Measurements from ENCODE around the gene RNU2-63P.
"Not testable (repeated sequence)": the region's sequence is repeated elsewhere in the genome, so short reads cannot be mapped to it uniquely, and the experiment has no call there.

RNU2-63P gene

DNA sequence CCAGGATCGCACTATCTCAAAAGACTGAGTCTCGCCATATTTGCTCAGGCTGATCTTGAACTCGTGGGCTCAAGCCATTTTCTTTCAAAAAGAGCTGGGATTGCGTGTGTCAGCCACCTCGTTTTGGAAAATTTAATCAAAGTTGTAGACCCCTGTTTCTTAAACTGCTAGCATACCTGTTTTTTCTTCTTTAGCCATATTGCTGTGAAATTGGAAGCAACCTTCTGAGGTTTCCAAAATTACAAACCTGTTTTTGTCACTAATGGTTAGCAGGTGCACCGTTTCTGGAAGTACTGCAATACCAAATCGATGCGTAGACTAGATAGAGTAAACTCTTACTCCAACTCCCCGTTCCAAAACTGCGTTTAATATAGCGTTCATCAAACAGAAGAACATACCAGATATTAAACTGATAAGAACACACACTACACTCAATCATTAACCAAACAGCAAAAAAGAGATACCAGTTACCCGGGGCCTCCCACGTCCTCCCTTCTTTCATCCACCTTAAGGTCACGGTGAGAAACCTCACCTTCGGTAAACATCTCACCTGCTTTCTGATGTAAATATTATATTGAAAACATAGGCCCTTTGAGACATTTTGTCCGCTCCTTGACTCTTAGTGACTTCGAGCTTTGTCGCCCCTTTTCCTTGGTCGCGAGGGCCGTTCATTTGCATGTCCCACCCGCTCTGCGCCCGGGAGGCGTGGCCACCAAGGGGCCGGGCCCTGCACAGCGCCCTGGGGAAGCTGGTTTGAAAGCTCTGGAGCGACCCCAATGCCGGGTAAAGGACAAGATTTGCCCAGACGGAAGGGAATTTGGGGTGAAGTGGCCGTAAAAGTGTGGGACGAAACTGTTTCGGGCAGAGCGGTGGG lies at the start of gene RNU2-63P:
Gene RNU2-63P, minus strand, starts transcription at position 462 of the 874 bp plus-strand sequence.
- no peak for DNase-seq (ENCODE audit: low spot score)

DNA sequence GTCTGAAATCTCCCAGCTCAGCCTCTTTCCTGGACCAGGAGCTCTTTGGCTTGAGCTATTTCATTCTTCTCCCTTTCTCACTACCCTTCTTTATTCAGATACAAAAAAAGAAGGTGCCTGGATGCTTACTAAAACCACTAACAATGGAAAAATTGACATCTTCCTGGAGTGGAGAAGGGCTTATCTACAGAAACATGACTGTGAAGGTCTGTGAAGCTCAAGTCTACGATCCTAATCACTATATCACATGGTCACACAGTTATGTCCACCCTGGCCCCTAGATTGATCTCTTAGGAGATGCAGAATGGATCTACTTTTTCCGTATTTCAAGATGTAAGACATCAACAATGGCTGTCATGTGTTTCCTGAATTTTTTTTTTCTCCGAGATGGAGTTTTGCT lies 44.9 kb upstream of the RNU2-63P start:
- DNase-seq (ENCODE audit: low spot score), result no peak

- no peak for DNase-seq (ENCODE audit: low spot score)
Measured at GRCh38 chr2:88060907-88061275, 44.5 kb upstream of the RNU2-63P start.

- DNase-seq (ENCODE audit: low spot score), result peak; percentile 53
Measured at GRCh38 chr2:88059979-88060906, 43.9 kb upstream of the RNU2-63P start.

- DNase-seq (ENCODE audit: low spot score), result no peak
Measured at GRCh38 chr2:88058191-88058590, 41.8 kb upstream of the RNU2-63P start.

DNA sequence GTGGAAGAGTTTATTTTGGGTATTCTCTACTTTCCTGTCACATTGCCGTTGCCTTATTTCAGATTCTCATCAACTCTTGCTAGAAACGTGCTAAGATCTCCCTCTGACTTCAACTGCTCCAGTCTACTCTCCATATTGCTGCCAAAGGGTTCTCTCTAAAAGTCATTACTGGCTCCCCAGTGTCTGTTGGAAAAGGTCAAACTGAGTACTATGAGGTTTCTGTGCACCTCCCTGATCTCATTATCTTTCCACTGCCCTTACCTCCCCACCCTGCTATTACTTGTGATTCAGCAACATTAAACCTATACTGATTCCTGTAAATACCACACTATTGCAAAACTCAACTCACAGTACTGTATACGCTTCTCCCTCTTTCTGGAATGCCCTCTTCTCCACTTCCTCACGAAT lies 41.1 kb upstream of the RNU2-63P start:
- no peak for DNase-seq (ENCODE audit: low spot score)

GRCh38 chr2:88055371-88056128 lies 39.2 kb upstream of the RNU2-63P start, which contains the start of gene KRCC1:
KRCC1 (minus strand) TSS chr2:88055783; CDS start chr2:88028563, 27,220 bp downstream.
- DNase-seq (ENCODE audit: low spot score), result peak; percentile 94

DNA sequence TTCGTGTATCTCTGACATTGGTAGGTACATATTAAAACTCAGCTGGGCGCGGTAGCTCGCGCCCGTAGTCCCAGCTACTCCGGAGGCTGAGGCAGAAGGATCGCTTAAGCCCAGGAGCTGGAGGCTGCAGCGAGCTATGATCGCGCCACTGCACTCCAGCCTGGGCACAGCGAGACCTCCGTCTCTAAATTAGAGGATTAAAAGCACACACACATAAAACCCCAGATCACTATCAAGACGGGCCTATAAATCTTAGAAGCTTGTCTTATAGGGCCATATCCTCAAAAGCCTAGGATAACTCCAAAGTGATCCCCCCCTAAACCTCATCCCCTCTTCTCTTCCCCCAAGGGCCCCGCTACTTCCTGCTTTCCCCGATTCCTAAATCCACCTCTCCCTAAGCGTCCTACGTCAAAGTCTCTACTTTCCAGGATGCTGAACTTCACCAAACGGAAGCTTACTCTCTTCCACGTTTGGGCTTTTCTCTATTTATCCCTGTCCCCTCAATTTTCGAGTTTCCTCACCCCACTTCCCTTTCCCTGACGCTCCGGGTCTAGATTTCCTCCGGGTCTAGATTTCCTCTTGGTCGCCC lies 38.5 kb upstream of the RNU2-63P start:
- DNase-seq (ENCODE audit: low spot score), result peak; percentile 34

DNA sequence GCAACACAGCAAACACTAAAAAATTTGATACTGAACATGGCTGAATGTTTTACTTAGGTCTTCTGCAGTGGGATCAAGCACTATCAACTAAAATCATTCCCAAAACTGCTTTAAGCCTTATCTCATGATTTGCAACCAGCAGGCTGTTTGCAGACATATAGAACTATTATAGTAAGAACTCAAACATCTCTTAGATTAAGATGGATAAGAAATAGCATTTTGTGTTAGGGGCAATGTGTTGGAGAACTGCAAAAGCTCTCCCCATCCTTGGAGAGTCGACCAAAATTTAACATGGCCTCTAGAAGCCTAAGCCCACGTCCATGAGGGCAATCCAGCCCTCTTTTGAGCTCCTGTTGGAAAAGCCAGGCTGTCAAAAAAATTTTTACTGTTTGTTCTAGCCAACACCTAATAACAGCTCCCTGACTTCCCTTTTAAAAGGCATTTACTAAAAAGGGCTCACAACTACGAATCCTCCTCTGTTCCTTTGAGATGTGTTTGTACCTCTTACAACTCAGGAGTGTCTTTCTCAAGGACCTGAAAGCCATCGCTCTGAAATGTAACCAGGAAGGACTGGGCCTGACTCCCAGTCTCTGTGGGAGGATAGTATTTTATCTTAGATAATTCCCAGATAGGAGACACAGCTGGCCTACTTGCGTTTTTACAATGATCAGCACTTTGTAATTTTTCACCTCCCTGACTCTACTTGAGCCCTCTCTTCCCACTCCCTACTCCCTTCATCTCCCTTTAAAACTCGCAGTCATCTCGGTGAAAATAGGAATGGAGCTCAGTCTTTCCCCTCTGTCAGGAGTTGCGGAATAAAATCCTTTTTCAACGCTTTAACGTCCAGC lies 37.8 kb upstream of the RNU2-63P start:
- DNase-seq (ENCODE audit: low spot score), result no peak

GRCh38 chr2:88053296-88053695 lies 36.9 kb upstream of the RNU2-63P start:
- no peak for DNase-seq (ENCODE audit: low spot score)

DNA sequence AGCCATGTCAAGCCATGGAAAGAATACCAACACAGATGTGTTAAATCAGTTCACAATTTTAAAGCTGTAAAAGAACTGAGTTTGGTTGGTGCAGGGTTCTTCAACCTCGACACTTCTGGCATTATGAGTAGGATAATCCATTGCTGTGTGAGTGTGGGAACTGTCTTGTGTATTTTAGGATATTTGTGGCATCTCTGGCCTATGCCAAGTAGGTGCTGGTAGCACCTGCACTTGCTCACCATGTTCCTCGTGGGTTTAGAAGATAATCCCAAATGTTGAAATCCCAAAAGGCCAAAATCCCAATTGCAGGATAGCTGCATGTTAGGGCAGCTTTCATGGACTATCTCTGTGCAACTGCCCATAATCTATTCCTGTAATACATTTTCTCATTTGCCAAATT lies 35.4 kb upstream of the RNU2-63P start:
- DNase-seq (ENCODE audit: low spot score), result no peak

DNA sequence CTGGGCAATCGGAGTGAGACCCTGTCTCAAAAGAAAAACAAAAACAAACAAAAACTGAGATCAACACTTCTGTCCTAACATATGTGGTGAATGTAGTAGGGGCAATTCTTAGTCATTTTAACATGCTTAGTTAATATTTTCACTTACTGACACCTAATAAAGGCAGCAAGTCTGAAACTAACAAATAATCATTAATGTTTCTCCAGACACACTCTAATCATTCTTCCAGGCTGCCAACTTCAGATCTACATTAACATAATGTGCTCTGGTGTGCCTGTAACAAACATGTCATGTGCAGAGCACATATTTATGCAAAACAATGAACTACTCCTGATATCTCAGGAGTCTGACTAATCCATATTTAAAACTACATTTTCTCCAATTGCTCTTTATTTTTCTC lies 33.3 kb upstream of the RNU2-63P start:
- no peak for DNase-seq (ENCODE audit: low spot score)

DNA sequence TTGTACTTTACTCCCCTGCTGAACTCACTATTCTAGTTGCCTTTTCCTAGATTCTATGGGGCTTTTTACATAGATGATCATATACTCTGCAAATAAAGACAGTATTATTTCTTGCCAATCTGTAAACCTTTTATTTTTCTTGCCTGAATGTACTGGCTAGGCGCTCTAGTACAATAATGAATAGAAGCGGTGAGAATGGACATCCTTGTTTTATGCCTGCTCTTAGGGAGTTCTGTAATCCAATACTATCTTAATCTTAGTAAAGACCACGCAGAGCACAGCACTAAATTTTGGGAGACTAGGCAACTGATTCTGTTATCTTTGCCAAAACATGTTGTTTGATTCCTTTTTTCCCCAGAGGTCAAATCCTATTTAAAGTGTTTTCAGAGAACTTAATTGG lies 32.2 kb upstream of the RNU2-63P start:
- DNase-seq (ENCODE audit: low spot score), result no peak

GRCh38 chr2:88045561-88045960 lies 29.2 kb upstream of the RNU2-63P start:
- DNase-seq (ENCODE audit: low spot score), result not testable (repeated sequence)

DNA sequence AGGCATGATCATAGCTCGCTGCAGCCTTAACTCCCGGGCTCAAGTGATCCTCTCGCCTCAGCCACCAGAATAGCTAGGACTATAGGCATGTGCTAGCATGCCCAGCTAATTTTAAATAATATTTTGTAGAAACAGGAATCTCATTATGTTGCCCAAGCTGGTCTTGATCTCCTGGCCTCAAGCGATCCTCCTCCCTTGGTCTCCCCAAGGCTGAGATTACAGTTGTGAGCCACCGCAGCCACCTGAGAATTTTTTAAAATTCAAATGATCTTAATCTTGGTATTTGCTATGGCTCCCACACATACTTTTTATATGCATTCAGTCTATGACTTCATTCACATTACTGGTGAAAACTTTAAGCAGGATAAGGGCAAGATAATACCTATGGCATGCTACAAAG lies 26.1 kb upstream of the RNU2-63P start:
- no peak for DNase-seq (ENCODE audit: low spot score)

DNA sequence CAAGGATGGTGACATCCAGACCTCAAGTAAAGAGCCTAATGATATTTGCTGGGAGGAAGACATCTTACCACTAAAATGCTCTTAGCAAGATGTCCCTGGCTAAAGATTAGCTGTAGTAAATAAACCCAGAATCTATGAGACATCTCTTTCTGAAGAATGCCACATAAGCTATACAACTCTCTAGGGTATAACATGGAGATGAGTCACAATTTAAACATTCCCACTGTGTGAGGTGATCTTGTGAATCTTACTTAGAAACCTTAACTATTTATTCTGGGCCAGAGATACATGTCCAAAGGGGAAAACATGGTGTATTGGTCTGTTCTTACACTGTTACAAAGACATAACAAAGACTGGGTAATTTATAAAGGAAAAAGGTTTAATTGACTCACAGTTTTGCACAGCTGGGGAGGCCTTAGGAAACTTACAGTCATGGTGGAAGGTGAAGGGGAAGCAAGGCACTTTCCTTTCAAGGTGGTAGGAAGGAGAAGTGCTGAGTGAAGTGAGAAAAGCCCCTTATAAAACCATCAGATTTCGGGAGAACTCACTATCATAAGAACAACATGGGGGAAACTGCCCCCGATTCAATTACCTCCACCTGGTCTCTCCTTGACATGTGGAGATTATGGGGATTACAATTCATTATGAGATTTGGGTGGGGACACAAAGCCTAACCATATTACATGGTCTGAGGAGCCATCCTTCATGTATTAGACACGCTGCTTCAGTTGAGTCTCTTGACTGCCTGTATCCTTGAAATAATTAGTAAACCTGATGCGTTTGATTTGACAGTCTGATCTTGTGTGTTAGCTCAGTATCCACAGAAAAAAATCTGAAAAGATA lies 22.1 kb upstream of the RNU2-63P start:
- DNase-seq (ENCODE audit: low spot score), result no peak

DNA sequence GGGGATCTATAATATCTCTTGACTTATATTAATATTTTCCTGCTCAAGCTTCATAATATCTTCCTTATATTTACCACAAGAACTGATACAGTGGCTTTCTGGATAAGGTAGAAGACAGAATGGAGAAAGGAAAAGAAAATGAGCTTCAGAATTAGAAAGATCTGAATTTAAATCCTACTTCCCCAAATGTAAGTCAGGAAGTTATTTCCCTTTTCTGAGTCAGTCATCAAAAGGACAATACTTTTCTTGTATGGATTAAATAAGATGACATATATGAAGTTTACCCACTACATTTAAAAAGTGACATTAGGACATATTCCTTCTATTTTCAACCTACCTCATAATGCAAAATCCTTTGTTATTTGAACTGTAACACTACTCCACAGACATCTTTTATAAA lies 20.3 kb upstream of the RNU2-63P start:
- DNase-seq (ENCODE audit: low spot score), result no peak

DNA sequence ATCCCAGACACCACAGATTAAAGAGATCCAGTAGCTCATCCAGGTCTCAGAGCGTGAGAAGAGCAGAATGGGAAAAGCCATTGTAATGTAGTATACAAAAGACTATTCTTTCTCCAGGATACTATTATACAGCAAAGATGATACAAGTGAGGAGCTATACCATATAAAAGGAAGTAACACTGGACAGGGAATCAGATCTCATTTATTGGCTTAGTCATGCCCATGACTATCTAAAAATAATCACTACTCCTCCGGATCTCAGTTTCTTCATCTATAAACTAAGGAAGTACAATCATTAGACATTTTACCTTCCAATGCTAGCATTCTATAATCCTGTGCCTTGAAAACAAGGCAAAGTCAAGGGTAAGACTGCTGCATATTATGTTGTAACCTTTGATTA lies 19.8 kb upstream of the RNU2-63P start:
- DNase-seq (ENCODE audit: low spot score), result no peak

GRCh38 chr2:88032070-88032702 lies 15.8 kb upstream of the RNU2-63P start:
- no peak for DNase-seq (ENCODE audit: low spot score)

Data from D341Med (cell line).